ENCODE results near the gene TMEM202.
"Not testable (repeated sequence)": the region's sequence is repeated elsewhere in the genome, so short reads cannot be mapped to it uniquely, and the experiment has no call there.

Gene TMEM202

DNA sequence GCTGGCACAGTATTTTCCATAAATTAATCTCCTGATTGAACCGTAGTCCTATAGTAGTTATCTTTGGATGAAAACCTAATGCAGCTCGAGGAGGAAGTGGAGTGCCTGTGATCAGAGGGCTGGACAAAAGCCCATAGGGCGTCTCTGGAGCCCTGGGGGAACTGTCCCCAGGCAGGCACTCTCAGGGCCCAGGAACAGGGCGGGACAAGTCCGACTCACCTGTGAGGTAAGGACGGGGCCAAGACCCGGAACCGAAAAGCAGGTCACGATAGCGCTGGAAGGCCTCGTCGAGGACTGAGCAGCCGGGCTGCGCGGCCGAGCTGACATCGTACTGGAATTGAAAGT, 22.6 kb upstream of the TMEM202 start:
- H3K9me3 ChIP-seq, result no peaks in the 10 kb centered on the region
- H3K4me1 ChIP-seq (ENCODE audit: control insufficient read depth in 1 of 2, insufficient read depth in 1 of 2, low read depth in 1 of 2, low read length in 1 of 2), result peaks cover 48 to 55% of the 10 kb centered on the region in 2 experiments

DNA sequence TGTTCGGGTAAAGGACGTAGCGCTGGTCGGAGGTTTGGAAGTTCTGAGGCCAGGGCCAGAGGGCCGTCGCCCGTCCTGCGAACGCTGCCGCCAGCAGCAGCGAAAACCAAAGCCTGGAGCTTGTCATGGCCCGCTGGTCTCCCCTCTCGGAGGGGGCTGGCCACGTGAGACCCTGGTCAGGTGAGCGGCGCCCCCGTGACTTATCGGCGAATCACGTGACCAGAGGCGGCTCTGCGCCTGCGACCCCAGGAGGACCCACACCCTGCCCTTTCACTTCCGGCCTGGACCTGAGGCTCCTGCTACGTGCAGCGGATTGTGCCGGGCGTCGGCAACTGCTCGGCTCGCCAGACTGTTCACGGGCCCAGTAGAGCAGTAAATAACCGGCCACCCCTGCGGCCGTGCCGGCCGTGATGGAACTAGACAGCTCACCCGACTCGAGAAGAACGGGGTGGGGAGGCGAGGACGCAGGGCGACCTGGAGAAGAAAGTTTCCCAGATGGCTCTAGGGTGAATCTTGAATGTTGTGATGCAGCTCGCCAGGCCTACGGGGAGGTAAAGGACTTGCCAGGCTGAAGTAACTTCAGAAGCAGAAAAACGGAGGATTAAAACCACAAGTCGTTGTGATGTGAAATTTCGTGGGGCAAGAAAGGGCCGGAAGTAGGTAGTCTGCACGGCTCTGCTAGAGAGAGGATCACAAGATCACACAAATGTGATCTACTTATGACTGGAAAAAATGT, 22.1 kb upstream of the TMEM202 start, which contains the start of gene HEXA:
HEXA (minus strand) TSS at position 169 of the 736 bp plus-strand sequence; CDS start at position 127, 42 bp downstream.
- H3K27me3 ChIP-seq, result no peaks in the 10 kb centered on the region
- no peaks in the 10 kb centered on the region for H3K9me3 ChIP-seq
- TF ChIP-seq, protein P1, sequence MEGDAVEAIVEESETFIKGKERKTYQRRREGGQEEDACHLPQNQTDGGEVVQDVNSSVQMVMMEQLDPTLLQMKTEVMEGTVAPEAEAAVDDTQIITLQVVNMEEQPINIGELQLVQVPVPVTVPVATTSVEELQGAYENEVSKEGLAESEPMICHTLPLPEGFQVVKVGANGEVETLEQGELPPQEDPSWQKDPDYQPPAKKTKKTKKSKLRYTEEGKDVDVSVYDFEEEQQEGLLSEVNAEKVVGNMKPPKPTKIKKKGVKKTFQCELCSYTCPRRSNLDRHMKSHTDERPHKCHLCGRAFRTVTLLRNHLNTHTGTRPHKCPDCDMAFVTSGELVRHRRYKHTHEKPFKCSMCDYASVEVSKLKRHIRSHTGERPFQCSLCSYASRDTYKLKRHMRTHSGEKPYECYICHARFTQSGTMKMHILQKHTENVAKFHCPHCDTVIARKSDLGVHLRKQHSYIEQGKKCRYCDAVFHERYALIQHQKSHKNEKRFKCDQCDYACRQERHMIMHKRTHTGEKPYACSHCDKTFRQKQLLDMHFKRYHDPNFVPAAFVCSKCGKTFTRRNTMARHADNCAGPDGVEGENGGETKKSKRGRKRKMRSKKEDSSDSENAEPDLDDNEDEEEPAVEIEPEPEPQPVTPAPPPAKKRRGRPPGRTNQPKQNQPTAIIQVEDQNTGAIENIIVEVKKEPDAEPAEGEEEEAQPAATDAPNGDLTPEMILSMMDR (IDR thresholded peaks at IDR 0.05), result no peak
- peak within 1 kb of the TSS; percentile 87 for H3K27ac ChIP-seq
- peak within 1 kb of the TSS; percentile 71 to 82 for H3K4me3 ChIP-seq (ENCODE audit: low read depth in 1 of 2, low read length in 1 of 2)
- no peaks in the 10 kb centered on the region for H3K36me3 ChIP-seq
- H3K4me1 ChIP-seq (ENCODE audit: control insufficient read depth in 1 of 2, insufficient read depth in 1 of 2, low read depth in 1 of 2, low read length in 1 of 2), result peaks cover 46 to 50% of the 10 kb centered on the region in 2 experiments

More for the DNA sequence above, 22.6 kb upstream of the TMEM202 start:
- Histone ChIP-seq H3K36me3 (no peaks in the 10 kb centered on the region), H3K27ac (peak overlapping the region; percentile 87), H3K27me3 (no peaks in the 10 kb centered on the region), H3K4me3 (ENCODE audit: low read depth in 1 of 2, low read length in 1 of 2) (peak overlapping the region; percentile 71 to 82)
- TF ChIP-seq, protein P1 (IDR thresholded peaks at IDR 0.05), result no peak

DNA sequence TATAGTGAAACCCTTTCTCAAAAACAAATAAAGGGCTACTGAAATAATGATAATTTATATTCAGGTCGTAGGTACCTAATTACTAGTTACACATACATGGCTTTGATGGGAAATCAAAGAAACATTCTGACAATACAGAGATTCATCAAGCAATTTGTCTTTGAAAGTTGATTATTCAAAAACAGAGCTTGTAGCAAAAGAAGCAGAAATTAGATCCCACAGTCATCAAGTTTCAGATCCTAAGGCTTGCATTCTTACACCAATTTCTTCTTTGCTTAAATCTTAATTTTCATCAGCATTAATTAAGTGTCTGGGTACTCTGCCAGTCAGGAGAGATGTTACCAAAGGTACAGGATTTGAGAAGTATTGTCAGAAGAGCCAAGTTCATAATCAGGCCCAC, 20.8 kb upstream of the TMEM202 start:
- Histone ChIP-seq H3K4me3 (ENCODE audit: low read depth in 1 of 2, low read length in 1 of 2) (no peak overlapping the region), H3K36me3 (no peaks in the 10 kb centered on the region), H3K27ac (peak overlapping the region; percentile 87), H3K9me3 (no peaks in the 10 kb centered on the region), H3K4me1 (ENCODE audit: control insufficient read depth in 1 of 2, insufficient read depth in 1 of 2, low read depth in 1 of 2, low read length in 1 of 2) (peaks cover 35 to 39% of the 10 kb centered on the region in 2 experiments), H3K27me3 (no peaks in the 10 kb centered on the region)
- TF ChIP-seq, protein P1 (IDR thresholded peaks at IDR 0.05), result no peak

DNA sequence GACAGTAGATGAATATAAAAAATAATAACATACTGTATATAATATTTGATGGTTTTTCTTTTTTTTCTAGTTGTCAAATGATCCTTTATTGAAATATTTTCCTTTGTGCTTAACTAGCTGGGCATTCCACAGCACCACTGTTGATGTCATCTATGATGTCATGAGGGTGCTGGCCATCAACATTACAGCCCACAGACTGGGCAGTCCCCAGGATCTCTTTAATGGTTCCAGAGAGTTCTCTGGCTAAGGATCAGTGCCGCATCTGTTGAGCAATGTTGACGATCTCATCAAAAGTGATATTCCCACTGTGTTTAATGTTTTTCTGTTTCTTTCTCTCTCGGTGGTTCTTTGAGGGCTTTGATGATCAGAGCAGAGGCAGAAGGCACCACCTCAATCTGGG, 19.0 kb upstream of the TMEM202 start:
- H3K9me3 ChIP-seq; H3K27ac ChIP-seq; H3K4me3 ChIP-seq (ENCODE audit: low read depth in 1 of 2, low read length in 1 of 2); H3K27me3 ChIP-seq; H3K36me3 ChIP-seq: not testable (repeated sequence)
- H3K4me1 ChIP-seq (ENCODE audit: control insufficient read depth in 1 of 2, insufficient read depth in 1 of 2, low read depth in 1 of 2, low read length in 1 of 2), result peaks cover 22 to 26% of the 10 kb centered on the region in 2 experiments

DNA sequence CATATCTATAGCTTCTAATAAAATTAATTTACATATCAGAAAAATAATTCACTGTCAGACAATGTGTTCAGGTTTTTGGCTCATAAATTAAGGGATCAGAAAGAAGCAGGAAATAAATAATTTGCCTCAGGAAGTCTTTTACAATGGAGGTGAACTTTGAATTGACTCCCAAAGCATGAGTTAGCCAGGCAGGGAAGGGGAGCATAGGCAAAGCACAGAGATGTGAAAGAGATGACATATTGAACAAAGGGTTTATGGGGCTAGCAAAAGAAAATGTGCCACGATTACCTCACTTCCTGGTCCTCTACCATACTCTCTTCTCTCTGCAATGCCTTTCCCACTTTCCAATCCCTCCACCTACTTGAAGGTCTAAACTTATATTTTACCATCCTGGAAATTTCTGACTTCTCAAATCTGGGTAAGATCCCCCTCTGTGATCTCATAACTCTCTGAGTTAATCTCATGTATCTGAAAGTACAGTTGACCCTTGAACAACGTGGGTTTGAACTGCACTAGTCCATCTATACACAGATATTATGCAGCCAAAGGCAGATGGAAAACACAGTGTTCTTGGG, 18.2 kb upstream of the TMEM202 start:
- H3K4me3 ChIP-seq (ENCODE audit: low read depth in 1 of 2, low read length in 1 of 2), result no peak overlapping the region
- peaks cover 17 to 19% of the 10 kb centered on the region in 2 experiments for H3K4me1 ChIP-seq (ENCODE audit: control insufficient read depth in 1 of 2, insufficient read depth in 1 of 2, low read depth in 1 of 2, low read length in 1 of 2)
- TF ChIP-seq, protein P1 (IDR thresholded peaks at IDR 0.05), result no peak
- no peaks in the 10 kb centered on the region for H3K9me3 ChIP-seq
- H3K27ac ChIP-seq, result no peak overlapping the region
- no peaks in the 10 kb centered on the region for H3K27me3 ChIP-seq
- no peaks in the 10 kb centered on the region for H3K36me3 ChIP-seq

DNA sequence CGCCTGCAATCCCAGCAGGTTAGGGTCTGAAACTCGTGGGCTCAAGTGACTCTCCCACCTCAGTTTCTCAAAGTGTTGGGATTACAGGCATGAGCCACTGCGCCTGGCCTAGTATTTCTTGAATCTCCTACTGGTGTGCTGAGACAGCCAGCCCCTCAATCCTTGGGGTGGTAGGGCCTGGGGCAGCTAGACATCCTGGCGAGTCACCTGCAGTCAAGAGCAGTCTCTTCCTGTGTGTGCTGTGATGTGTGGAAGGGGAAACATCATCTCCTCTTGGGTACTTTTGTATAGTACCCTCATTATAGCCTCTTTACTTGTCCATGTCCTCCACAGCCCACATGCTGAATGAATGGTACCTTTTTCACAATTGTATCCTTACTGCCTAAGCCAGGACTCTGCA, 17.4 kb upstream of the TMEM202 start:
- TF ChIP-seq, protein P1 (IDR thresholded peaks at IDR 0.05), result no peak
- Histone ChIP-seq H3K4me3 (ENCODE audit: low read depth in 1 of 2, low read length in 1 of 2) (no peak overlapping the region), H3K27me3 (no peaks in the 10 kb centered on the region), H3K27ac (no peak overlapping the region), H3K36me3 (no peaks in the 10 kb centered on the region), H3K9me3 (no peaks in the 10 kb centered on the region), H3K4me1 (ENCODE audit: control insufficient read depth in 1 of 2, insufficient read depth in 1 of 2, low read depth in 1 of 2, low read length in 1 of 2) (peaks cover 11 to 12% of the 10 kb centered on the region in 2 experiments)

All from neutrophil (primary cell).